Left colon (tissue), 2 donors: Measurements from ENCODE around the gene EXPH5. TPM values are rescaled to one million over a fixed set of nuclear protein-coding genes. Genes with fewer than 3 reads are reported as not detected.
"Not testable (repeated sequence)": the region's sequence is repeated elsewhere in the genome, so short reads cannot be mapped to it uniquely, and the experiment has no call there.

Experiments used
- ATAC-seq: fragments of 200-7000 bp; cut with Tn5 transposase; one replicate; pipeline ENCODE4 v1.9.1; 2020; ENCODE audit warnings: mild to moderate bottlenecking, moderate library complexity
- DNase-seq, 2 donors: peaks; one replicate each; pipeline ENCODE4 v3.0.0-alpha.2; 2020
- intact Hi-C, 2 donors: fragments of 100-400 bp; cut with DNase I in 1 of 2; cut with micrococcal nuclease in 1 of 2; formaldehyde crosslinking; loops; one replicate each; pipeline versions ENCODE4 v1.11.2 to v1.14.0; 2022; cut with DNase I, micrococcal nuclease
- total RNA-seq, 2 donors: library from RNA; stranded (reverse); fragmentation: NEBNext Ultra II Directional; extraction: Animal tissue kit (Norgen Biotek cat#: 25700); gene quantifications; one replicate each; pipeline ENCODE4 v1.2.1, GENCODE V29; 2021
- donor health status: DM: no; HTN: no; CAD: no.
- donor health status: DM: yes; HTN: yes; CAD: no.

Gene EXPH5
- total RNA-seq, 2 donors from 2014 or later = 42.2 to 51.8 TPM

- no peak for ATAC-seq
- DNase-seq = no peak
- intact Hi-C loops = no loop called here
These were observed 15.0 kb upstream of the EXPH5 start for GRCh38 chr11:108608548-108608947.

GRCh38 chr11:108606495-108607160 is 13.1 kb upstream of the EXPH5 start:
- DNase-seq = no peak
- ATAC-seq = no peak
- intact Hi-C loops = no loop called here

GRCh38 chr11:108606070-108606469 is 12.5 kb upstream of the EXPH5 start:
- no peak for ATAC-seq
- intact Hi-C loops = no loop called here
- DNase-seq = no peak

GRCh38 chr11:108602818-108603217 is 9.2 kb upstream of the EXPH5 start:
- DNase-seq, ATAC-seq, intact Hi-C loops: not testable (repeated sequence)

GRCh38 chr11:108601150-108601549 is 7.6 kb upstream of the EXPH5 start:
- no peak for ATAC-seq
- DNase-seq = no peak
- intact Hi-C loops = no loop called here

GRCh38 chr11:108599978-108600377 is 6.4 kb upstream of the EXPH5 start:
- intact Hi-C loops = no loop called here
- DNase-seq (no peak), ATAC-seq (no peak)

- no peak for ATAC-seq
- intact Hi-C loops = no loop called here
- DNase-seq = no peak
These were observed 4.3 kb upstream of the EXPH5 start for GRCh38 chr11:108597736-108598355.

GRCh38 chr11:108596701-108597100 is 3.1 kb upstream of the EXPH5 start:
- no peak for DNase-seq
- intact Hi-C loops = no loop called here
- no peak for ATAC-seq

- DNase-seq (no peak), ATAC-seq (peak; percentile 30)
- intact Hi-C loops = no loop called here
These were observed 411 bp upstream of the EXPH5 start for GRCh38 chr11:108593923-108594434.

GRCh38 chr11:108592591-108593213 is 866 bp downstream of the EXPH5 start:
- intact Hi-C loops = no loop called here
- DNase-seq (peak; percentile 35 to 68), ATAC-seq (peak; percentile 40)

GRCh38 chr11:108591893-108592292 is 1.7 kb downstream of the EXPH5 start:
- ATAC-seq (peak; percentile 49), DNase-seq (peak; percentile 75 to 81)
- intact Hi-C loops = no loop called here

- ATAC-seq = no peak
- intact Hi-C loops = no loop called here
- DNase-seq = no peak
These were observed 4.4 kb downstream of the EXPH5 start for GRCh38 chr11:108589136-108589535.

- no peak for ATAC-seq
- no peak for DNase-seq
- intact Hi-C loops = no loop called here
These were observed 5.3 kb downstream of the EXPH5 start for GRCh38 chr11:108588287-108588686.

- intact Hi-C loops = no loop called here
- no peak for DNase-seq
These were observed 6.5 kb downstream of the EXPH5 start for GRCh38 chr11:108587109-108587508.

GRCh38 chr11:108586600-108586999 is 7.0 kb downstream of the EXPH5 start:
- intact Hi-C loops = no loop called here
- peak; percentile 94 for ATAC-seq
- DNase-seq = peak in 1 of 2 donors; percentile 34

More at GRCh38 chr11:108587109-108587508, 6.5 kb downstream of the EXPH5 start:
- ATAC-seq = peak; percentile 7

GRCh38 chr11:108586185-108586584 is 7.4 kb downstream of the EXPH5 start:
- intact Hi-C loops, DNase-seq, ATAC-seq: not testable (repeated sequence)

- intact Hi-C loops = no loop called here
- no peak for ATAC-seq
- no peak for DNase-seq
These were observed 8.6 kb downstream of the EXPH5 start for GRCh38 chr11:108584973-108585372.

- intact Hi-C loops = no loop called here
- DNase-seq (no peak), ATAC-seq (no peak)
These were observed 12.9 kb downstream of the EXPH5 start for GRCh38 chr11:108580645-108581044.

- DNase-seq = no peak
- intact Hi-C loops = no loop called here
- no peak for ATAC-seq
These were observed 13.5 kb downstream of the EXPH5 start for GRCh38 chr11:108580043-108580442.

GRCh38 chr11:108576523-108576922 is 17.0 kb downstream of the EXPH5 start:
- DNase-seq (no peak), ATAC-seq (peak; percentile 30)

More at GRCh38 chr11:108576523-108576922, 17.0 kb downstream of the EXPH5 start:
- intact Hi-C loops = no loop called here
